ENCODE measurements around the gene BUD13. TPM values are rescaled to one million over a fixed set of nuclear protein-coding genes. Genes with fewer than 3 reads are reported as not detected.
A peak's percentile ranks its signal among the peaks of the same experiment; 100 is the strongest.
"Not testable (repeated sequence)": the region's sequence is repeated elsewhere in the genome, so short reads cannot be mapped to it uniquely, and the experiment has no call there.

The BUD13 gene
- total RNA-seq, 1 donor from 2014 or later: 7.0 TPM

DNA sequence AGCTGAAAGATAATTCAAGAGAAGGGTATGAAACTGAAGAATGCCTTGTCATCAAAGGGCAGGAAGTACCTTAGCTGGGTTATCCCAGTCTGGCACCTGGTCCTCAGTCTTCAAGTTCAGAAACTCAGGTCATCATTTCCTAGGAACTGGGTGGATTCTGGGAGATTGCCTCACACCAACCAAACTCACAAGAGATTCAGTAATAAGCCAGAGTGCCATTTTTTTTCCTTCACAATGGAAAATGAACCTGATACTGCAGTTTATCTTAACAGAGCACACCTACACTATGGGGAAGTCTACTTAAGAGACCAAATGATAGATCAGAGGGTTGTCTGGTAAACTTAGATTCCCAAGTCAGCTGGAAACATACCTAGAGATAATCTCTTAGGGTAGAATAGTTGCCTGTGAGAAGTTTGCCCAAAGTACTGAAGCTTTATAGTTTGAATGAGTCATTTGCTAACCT lies 3.8 kb upstream of the BUD13 start:
- no peak for DNase-seq
- intact Hi-C loops (cut with DNase I): no loop called here
- ATAC-seq (ENCODE audit: poor library complexity): no peak

DNA sequence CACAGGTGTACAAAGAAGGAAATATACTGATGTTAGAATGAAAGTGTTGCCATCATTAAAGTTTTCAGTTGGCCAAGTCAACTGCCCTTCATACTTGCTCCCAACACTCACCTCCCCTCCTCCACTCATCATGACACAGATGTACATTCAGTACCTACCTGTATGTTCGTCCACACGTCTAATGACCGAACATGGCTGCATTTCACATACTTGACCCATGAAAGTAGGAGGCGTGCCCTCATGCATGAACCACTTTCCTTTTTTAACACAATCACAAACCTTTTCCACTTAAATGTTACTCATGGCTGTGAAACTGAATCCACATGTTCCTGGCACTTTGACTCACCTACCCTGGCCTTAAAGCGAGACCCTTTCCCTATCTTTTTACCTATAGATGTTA lies 3.2 kb upstream of the BUD13 start:
- intact Hi-C loops (cut with DNase I): no loop called here
- ATAC-seq (ENCODE audit: poor library complexity) (no peak), DNase-seq (no peak)

DNA sequence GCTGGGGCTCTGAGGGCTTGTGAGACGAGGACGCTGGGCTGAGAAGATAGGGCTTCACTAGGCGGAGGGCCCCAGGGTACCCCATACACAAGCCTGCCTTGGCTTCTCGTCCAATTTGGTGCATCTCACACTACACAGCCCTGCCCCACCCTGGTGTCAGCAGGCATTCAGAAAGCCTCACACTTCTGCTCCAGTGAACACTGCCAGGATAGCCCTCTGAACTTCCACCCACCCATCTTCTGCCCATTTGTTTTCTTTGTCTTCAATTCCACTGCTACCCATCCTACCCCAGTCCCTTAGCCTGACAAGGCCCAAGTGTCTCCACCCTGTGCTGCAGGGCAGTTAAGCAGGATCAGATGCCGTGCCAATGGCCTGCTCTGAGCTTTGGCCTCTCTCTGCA lies 1.9 kb upstream of the BUD13 start:
- intact Hi-C loops (cut with DNase I): no loop called here
- ATAC-seq (ENCODE audit: poor library complexity) (no peak), DNase-seq (no peak)

DNA sequence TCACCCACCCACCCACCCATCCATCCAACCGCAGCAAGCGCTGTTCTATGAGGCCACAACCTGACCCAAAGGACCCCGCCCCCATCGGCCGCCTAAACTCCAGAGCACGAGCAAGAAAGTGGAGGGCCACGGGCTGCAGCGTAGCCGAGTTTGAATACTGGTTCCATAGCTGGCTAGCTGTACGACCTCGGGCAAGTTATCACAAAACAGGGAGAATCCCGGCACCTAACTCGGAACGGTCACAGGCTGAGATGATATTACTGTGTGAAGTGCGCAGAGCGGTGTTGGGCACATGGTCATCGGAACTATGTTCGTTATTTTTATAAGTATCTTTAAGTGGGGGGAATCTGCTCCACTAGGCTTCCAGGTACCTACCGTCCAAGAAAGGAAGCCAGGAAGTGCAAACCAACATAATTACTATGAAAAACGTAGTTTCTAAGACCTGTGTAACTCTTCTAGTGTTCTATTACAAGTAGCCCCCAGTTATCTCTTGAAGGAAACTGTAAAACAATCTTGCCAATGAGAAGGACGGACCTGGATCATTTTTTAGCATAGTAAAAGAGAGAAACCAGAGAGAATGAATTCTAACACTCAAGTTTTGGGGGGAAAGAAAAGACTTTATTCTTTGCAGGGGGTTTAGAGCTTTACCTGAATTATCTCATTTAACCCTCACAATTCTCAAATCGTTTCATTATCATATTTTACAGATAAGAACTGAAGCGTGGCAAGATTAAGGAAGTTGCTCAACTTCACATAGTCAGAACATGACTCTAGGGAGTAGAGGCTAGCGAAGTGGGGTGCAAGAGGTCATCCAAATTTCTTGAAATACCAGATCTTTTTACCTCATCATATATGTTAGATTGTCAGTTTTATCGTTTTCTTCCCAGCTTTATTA lies 663 bp upstream of the BUD13 start:
- peak; percentile 72 for ATAC-seq (ENCODE audit: poor library complexity)
- DNase-seq: no peak
- intact Hi-C loops (cut with DNase I): no loop called here

DNA sequence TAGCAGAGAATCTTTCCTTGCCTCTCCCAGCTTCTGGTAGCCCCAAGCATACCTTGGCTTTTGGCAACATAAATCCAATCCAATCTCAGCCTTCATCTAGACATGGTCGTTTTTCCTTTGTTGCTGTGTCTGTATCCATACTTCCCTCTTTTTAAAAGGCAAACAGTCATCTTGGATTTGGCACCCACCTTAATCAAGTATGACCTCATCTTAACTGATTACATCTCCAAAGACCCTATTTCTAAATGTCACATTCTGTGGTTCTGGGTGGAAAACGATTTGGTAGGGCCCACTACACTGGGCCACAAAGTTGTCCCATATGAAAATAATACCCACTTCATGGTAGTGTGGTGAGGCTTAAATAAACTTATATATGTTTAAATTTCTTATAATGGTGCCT lies 852 bp downstream of the BUD13 start:
- intact Hi-C loops (cut with DNase I): no loop called here

DNA sequence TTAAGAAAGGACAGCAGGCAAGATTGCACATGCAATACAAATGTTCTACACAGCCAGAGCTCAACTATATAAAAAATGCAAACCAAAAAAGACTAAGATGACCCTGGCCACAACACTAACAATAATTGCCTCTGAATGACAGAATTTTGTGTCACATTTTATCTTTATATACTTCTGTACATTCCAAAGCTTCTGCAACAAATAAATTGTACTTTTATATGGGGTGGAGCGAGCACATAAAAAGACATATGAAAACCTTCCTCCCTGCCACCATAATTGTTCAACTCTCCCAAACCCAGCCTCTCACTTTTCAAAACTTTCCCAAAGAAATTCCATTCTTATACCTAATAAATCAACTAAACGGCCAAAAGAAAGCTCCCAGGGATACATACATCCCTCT lies 10.7 kb downstream of the BUD13 start:
- DNase-seq: no peak
- ATAC-seq (ENCODE audit: poor library complexity): no peak

More for the DNA sequence above, 852 bp downstream of the BUD13 start:
- ATAC-seq (ENCODE audit: poor library complexity) (no peak), DNase-seq (no peak)

DNA sequence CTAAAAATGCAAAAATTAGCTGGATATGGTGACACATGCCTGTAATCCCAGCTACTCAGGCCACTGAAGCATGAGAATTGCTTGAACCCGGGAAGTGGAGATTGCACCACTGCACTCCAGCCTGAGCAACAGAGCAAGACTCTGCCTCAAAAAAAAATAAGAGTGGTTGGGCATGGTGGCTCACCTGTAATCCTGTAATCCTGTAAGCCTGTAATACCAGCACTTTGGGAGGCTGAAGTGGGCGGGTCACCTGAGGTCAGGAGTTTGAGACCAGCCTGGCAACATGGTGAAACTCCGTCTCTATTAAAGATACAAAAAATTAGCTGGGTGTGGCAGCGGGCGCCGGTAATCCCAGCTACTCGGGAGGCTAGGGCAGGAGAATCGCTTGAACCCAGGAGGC lies 16.7 kb downstream of the BUD13 start:
- DNase-seq; ATAC-seq (ENCODE audit: poor library complexity): not testable (repeated sequence)

More for the DNA sequence above, 10.7 kb downstream of the BUD13 start:
- intact Hi-C loops (cut with DNase I): no loop called here

DNA sequence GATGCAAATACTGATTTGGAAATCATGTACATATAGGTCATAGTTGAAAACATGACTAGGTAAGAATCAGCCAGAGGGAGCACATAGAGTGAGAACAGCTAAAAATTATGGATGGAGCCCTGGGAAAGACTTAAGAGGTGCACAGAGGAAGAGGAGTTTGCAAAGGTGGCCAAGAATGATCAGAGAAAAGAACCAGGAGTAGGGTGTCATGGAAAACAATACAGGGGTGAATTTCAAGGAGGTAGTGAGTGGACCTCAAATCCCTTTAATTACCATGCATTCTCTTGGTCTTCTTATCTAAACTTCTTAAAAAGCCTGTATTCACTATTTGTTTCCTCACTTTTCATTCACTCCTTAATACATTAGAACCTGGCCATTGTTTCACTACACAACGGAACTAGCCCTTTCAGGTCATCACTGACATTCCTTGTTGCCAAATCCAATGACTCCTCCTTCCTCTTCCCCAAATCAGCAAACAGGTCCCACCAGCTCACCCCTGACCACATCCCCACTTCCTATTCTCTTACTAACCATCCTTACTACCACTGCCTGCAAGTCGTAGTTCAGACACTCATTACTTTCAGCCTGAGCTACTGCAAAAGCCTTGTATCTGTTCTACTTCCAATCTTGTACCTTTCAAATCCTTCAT lies 22.6 kb downstream of the BUD13 start:
- intact Hi-C loops (cut with DNase I): no loop called here
- no peak for ATAC-seq (ENCODE audit: poor library complexity)
- DNase-seq: no peak

More for the DNA sequence above, 16.7 kb downstream of the BUD13 start:
- intact Hi-C loops (cut with DNase I): not testable (repeated sequence)

DNA sequence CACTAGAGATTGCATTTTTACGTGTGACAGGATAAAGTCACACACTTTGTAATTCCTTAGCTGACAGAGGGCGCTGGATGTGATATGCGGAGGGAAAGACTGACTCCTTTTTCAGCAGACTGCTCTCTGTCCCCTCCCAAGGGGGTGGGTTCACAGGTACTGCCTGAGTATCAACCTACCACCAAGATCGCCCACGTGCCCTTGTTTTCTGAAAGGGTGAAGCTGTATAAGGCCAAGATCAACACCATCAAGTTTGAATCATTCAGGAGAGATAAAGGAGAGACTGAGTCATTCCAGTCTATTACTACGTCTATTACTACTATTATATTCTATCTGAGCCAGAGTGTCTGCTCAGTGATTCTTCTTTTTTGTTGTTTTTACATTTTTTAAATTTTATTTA lies 30.7 kb downstream of the BUD13 start:
- DNase-seq (no peak), ATAC-seq (ENCODE audit: poor library complexity) (no peak)
- intact Hi-C loops (cut with DNase I): no loop called here

DNA sequence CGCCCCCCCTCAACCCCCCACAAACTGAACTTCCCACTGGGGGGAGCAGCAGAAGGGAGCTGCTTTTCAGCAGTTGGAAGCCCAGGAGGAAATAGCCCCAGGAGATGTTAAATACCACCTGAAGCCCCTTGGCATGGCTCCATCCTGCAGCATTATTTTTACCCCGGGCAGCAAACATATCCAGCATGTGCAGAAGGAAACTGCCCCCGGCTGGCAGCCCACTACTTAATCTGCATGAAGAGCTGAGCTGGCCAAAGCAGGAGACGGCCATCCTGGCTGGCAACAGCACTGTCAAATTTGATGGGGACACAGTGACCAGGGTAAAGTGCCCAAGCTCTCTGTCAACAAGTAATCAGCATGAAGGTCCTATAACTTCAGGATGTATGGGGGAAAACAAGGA lies 32.0 kb downstream of the BUD13 start:
- intact Hi-C loops (cut with DNase I): no loop called here
- DNase-seq (no peak), ATAC-seq (ENCODE audit: poor library complexity) (no peak)

DNA sequence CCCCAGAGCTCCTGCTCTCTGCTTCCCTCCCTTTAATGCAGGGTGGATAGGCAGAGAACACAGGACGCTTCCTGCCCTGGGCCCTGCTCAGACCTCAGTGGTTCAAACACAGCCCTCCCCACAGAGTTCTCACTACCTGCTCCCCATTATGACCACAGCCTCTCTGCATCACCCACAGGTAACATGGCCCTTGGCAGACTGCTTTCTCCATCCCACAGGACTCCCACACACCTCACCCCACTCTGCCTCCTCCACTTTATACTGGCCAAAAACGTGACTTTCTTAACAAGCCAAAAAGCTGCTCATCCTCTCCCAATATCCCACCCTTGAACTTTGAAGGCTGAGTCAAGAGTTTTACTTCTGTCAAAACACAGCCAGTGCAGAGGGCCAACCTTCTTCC lies 33.8 kb downstream of the BUD13 start:
- DNase-seq: no peak
- ATAC-seq (ENCODE audit: poor library complexity): no peak
- intact Hi-C loops (cut with DNase I): no loop called here

DNA sequence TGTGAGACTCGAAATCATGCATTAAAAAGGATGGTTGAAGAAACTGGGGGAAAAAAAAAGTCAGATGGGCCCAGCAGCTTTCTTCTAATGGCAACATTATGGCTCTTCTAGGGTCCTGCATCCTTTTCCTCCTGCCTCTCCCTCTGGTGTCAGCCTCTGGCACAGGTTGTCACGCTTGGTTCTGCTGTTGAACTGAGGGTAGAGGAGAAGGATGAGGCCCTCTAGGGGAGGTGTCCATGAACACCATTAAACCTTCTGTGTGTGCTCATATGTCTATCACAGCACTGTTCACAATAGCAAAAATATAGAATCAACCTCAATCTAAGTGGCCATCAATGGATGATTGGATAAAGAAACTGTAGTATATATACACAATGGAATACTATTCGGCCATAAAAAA lies 36.0 kb downstream of the BUD13 start:
- ATAC-seq (ENCODE audit: poor library complexity): no peak
- DNase-seq: no peak
- intact Hi-C loops (cut with DNase I): no loop called here

DNA sequence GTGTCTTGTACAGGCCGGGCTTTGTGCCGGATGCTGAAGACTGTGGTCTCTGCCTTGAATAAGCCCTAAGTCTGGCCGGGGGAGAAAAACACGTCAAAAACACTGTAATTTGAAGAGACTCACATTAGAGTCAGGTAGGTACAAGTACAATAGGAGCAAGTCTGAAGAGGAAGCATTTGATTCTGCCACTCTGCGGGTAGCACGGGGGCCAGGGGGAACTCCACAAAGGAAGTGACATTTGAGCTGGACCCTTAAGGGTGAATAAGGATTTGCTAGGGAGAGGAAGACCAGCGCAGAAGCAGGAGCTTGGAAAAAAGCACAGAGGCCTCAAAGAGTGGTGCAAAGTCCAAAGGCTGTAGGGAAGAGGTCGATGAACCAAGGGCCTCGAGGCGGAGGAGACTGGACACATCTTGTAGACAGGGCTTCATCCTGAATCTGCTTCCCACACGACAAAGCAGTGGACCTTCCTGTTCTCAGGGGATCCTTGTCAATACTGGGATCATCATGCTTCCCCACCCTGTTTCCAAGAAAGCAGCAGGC lies 38.7 kb downstream of the BUD13 start:
- intact Hi-C loops (cut with DNase I): no loop called here
- no peak for ATAC-seq (ENCODE audit: poor library complexity)
- DNase-seq: no peak

DNA sequence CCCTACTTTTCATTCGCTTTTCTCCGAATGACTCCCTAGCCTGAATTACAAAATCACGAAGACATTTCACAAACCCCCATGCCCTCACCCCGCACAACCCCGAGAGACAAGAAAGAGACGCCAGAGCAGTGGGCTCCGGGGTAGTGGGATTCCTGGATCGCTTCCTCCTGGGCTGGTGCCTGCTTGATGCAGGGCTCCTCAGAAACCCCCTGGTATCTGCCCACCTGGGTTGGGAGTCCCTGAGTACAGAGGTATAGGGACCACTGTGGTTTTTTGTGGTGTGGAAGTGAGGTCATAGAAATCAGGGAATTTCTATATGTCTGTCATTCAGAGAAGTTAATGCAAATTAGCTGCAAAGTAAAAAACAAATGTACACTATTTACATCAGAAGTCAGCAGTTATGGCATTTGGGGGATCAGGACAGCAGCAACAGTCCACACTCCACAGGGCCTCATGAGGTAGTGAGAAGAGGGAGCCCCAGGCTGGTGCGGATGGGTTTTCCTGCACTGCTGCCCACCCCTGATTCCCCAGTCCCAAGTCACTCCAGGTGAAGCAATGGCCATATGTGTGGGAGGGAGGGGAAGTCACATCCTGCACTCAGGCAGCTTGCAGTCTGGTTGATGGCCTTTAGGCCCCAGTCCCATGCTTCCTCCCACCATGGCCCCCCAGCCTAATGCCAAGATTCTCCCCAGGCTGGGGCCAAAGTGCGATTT lies 39.6 kb downstream of the BUD13 start:
- intact Hi-C loops (cut with DNase I): no loop called here
- no peak for ATAC-seq (ENCODE audit: poor library complexity)

DNA sequence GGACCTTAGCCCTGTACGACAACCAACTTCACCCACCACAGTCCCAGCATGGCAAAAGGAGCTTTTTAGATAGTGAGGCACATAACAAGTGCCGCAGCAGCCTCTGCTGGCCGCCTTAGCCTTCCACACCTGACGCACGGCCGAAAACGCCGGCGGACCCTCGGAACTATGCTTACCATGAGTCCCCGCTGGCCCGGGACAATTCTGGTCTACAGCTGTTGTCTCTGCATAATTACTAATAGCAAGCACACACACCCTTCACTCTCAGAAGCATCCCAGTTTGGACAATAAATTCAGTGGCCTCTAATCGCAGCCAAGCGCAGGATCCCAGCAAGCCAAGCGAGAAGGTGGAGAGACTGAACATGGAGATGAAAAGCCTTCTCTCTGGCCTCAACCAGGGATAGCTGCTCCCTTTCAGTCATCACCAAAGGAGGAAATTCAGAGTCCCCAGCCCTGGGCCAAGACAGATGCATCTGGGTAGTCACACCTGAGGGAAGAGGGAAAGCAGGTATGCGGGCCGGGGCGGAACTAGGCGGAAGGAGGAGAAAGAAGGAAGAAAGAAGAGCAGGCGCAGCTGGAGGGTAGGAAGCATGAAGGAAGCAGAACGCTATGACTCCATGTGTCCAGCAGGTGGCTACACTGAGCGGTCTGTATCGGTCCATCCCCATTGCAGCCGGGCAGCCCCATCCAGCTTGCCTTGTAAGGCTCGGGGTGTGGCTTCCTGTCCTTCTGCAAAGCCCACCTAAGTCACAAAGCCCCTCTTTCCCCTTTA lies 40.3 kb downstream of the BUD13 start:
- DNase-seq (peak; percentile 72), ATAC-seq (ENCODE audit: poor library complexity) (peak; percentile 71)
- intact Hi-C loops (cut with DNase I): no loop called here

More for the DNA sequence above, 39.6 kb downstream of the BUD13 start:
- DNase-seq: no peak

DNA sequence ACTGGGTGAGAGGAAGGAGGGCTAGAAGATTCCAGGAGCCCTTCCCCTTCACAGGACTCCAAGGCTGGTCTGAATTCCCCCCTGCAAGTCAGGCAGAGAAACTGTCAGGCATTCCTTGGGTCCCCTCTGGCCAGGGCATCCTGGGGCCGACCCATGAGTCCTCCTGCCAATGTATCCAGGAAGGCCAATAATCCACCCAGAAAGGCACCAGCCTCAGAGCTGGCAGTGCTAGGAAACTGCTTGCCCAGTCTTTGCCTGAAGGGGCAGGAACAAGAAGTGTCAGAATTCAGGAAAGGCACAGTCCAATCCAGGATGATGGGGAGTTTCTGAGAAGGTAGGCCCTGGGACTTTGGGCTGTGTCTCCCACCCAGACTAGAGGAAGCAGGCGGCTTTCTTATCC lies 41.0 kb downstream of the BUD13 start:
- DNase-seq (no peak), ATAC-seq (ENCODE audit: poor library complexity) (no peak)
- intact Hi-C loops (cut with DNase I): no loop called here

DNA sequence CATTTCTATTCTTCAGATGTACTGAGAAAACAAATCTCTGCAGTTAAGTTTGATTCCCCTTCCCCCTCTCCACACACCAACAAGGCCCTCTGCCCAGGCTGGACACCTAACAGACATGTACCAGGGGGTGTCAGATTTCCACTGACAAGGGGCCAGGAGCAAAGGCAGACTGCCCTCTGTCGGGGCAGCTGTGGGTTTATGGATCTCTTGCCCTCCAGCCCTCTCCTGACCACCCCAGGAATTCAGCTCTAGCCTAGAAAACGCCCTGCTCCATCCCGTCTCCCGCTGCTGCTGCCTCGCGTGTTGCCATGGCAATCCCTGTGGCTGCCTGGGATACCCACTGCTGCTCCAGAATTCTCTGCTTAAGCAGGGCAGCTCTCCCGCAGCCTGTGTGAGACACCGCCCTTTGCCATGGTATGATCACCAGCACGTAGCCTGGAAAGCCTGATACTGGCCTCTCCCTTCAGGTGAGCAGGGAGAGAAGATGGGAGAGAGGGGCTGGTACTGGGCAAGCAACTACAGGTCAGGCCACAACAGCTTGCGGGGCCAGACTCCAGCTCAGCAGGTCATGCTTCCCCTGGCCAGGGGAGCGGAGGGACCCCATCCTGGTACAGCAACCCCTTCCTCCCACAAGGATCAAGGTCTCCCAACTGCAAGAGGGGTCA lies 41.6 kb downstream of the BUD13 start:
- ATAC-seq (ENCODE audit: poor library complexity) (peak; percentile 45), DNase-seq (no peak)
- intact Hi-C loops (cut with DNase I): no loop called here

DNA sequence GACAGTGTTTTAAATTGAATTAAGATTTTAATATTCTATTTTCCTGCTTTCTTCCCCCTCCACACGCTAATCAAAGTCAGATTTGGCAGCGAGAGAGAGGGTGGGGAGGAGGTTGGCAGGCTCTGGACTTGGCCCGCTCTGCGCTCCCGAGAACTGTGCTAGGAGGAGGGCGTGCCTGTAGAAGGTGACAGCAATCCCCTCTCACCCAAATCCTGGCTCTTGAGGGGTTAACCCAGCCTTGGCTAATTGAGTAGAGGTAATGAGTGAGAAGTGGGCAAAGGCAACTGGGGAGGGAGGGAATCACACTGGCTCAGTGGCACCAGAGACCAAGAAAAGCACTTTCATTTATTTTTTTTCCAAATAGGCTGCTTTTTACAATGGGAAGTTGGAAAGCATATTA lies 42.2 kb downstream of the BUD13 start:
- DNase-seq: peak; percentile 61
- peak; percentile 77 for ATAC-seq (ENCODE audit: poor library complexity)
- intact Hi-C loops (cut with DNase I): no loop called here

Data from Right ventricle myocardium superior (tissue), 1 donor.